ENCODE measurements around the gene VPS16. TPM values are rescaled to one million over a fixed set of nuclear protein-coding genes. Genes with fewer than 3 reads are reported as not detected.

VPS16 gene
- total and polyA plus RNA-seq, 4 donors = 14.5 to 24.3 (median 16.1) TPM

DNA sequence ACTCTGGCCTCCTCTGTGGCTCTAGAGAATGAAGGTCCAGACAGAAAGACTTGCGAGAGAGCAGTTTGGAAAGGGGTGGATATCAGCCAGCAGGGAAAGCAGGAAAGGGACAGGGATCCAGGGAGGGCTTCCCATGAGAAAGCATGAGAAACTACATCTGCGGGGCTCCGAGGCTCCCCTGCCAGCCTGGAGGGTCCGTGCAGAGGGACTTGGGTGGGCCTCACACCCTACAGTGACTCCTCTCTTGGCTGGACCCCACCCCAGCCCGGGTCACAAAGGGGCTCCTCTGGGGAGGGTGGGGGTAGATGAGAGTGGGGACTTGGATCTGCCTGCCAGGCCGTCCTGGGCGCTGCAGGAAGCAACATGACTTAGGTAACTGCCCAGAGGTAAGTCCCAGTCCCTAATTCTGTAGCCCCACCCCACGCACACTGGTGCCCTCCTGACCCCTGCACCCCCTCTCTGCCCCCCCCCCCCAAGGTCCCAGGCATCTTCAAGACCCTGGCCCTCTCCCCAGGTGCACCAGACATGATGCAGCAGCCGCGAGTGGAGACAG lies 24.4 kb upstream of the VPS16 start, which contains the start of gene TMEM239:
Gene TMEM239, plus strand, starts transcription at position 335 of the 553 bp plus-strand sequence. Its CDS starts 191 bp downstream, at position 526.
- Histone ChIP-seq H3K9ac (ENCODE audit: low read depth in 1 of 2, low read length in 2 of 2) (no peak within 1 kb of the TSS), H3K4me3 (ENCODE audit: low read depth in 1 of 3, low read length in 3 of 3) (no peak within 1 kb of the TSS), H3K4me1 (ENCODE audit: control insufficient read depth in 4 of 4, insufficient read depth in 4 of 4, low read length in 3 of 4) (peaks cover 0 to 3% (median 1%) of the 10 kb centered on the region in 4 donors), H3K27me3 (ENCODE audit: control insufficient read depth in 4 of 4, insufficient read depth in 4 of 4, low read length in 3 of 4) (no peaks in the 10 kb centered on the region), H3K9me3 (ENCODE audit: control insufficient read depth in 4 of 4, low read length in 3 of 4) (peaks cover 0 to 1% (median 0%) of the 10 kb centered on the region in 4 donors), H3K27ac (ENCODE audit: low read depth in 1 of 2, low read length in 2 of 2) (no peak within 1 kb of the TSS), H3K36me3 (ENCODE audit: control insufficient read depth in 4 of 4, insufficient read depth in 3 of 4, low read depth in 1 of 4, low read length in 3 of 4) (no peaks in the 10 kb centered on the region)
- no peak for DNase-seq (ENCODE audit: low spot score)
- no peak for TF ChIP-seq YY1 (IDR thresholded peaks at IDR 0.05)
- TF ChIP-seq TAF1 (conservative IDR thresholded peaks at IDR 0.05) = no peak
- TF ChIP-seq GABPA (IDR thresholded peaks at IDR 0.05 in 1 of 2, conservative IDR thresholded peaks at IDR 0.05 in 1 of 2) = no peak
- TF ChIP-seq, protein P1, sequence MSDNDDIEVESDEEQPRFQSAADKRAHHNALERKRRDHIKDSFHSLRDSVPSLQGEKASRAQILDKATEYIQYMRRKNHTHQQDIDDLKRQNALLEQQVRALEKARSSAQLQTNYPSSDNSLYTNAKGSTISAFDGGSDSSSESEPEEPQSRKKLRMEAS (IDR thresholded peaks at IDR 0.05) = no peak
- no peak for TF ChIP-seq SP1 (IDR thresholded peaks at IDR 0.05)
- TF ChIP-seq EGR1 (IDR thresholded peaks at IDR 0.05; ENCODE audit: low read depth in 2 of 2) = no peak
- WGBS = 78% methylated on average over 10 of the region's 10 CpGs

- H3K4me3 ChIP-seq (ENCODE audit: low read depth in 1 of 3, low read length in 3 of 3) = no peak overlapping the region
- H3K36me3 ChIP-seq (ENCODE audit: control insufficient read depth in 4 of 4, insufficient read depth in 3 of 4, low read depth in 1 of 4, low read length in 3 of 4) = no peaks in the 10 kb centered on the region
- no peak for DNase-seq (ENCODE audit: low spot score)
- H3K4me1 ChIP-seq (ENCODE audit: control insufficient read depth in 4 of 4, insufficient read depth in 4 of 4, low read length in 3 of 4) = peaks cover 0 to 3% (median 1%) of the 10 kb centered on the region in 4 donors
- H3K27ac ChIP-seq (ENCODE audit: low read depth in 1 of 2, low read length in 2 of 2) = no peak overlapping the region
- no peaks in the 10 kb centered on the region for H3K27me3 ChIP-seq (ENCODE audit: control insufficient read depth in 4 of 4, insufficient read depth in 4 of 4, low read length in 3 of 4)
- 78% methylated on average over 20 of the region's 20 CpGs for WGBS
- TF ChIP-seq, protein P2, sequence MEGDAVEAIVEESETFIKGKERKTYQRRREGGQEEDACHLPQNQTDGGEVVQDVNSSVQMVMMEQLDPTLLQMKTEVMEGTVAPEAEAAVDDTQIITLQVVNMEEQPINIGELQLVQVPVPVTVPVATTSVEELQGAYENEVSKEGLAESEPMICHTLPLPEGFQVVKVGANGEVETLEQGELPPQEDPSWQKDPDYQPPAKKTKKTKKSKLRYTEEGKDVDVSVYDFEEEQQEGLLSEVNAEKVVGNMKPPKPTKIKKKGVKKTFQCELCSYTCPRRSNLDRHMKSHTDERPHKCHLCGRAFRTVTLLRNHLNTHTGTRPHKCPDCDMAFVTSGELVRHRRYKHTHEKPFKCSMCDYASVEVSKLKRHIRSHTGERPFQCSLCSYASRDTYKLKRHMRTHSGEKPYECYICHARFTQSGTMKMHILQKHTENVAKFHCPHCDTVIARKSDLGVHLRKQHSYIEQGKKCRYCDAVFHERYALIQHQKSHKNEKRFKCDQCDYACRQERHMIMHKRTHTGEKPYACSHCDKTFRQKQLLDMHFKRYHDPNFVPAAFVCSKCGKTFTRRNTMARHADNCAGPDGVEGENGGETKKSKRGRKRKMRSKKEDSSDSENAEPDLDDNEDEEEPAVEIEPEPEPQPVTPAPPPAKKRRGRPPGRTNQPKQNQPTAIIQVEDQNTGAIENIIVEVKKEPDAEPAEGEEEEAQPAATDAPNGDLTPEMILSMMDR (IDR thresholded peaks at IDR 0.05; ENCODE audit: low read depth, low read length, missing input control) = no peak
- TF ChIP-seq HNF4G (IDR thresholded peaks at IDR 0.05) (no peak), JUND (IDR thresholded peaks at IDR 0.05) (no peak), HNF4A (conservative IDR thresholded peaks at IDR 0.05) (no peak), FOXA2 (IDR thresholded peaks at IDR 0.05) (no peak), RXRA (IDR thresholded peaks at IDR 0.05) (no peak), EGR1 (IDR thresholded peaks at IDR 0.05; ENCODE audit: low read depth in 2 of 2) (no peak), NR2F2 (IDR thresholded peaks at IDR 0.05) (no peak), RAD21 (IDR thresholded peaks at IDR 0.05) (no peak), FOXA1 (IDR thresholded peaks at IDR 0.05) (no peak), TAF1 (conservative IDR thresholded peaks at IDR 0.05) (no peak), SP1 (IDR thresholded peaks at IDR 0.05) (no peak), GABPA (IDR thresholded peaks at IDR 0.05 in 1 of 2, conservative IDR thresholded peaks at IDR 0.05 in 1 of 2) (no peak), YY1 (IDR thresholded peaks at IDR 0.05) (no peak)
- TF ChIP-seq, protein P1 (IDR thresholded peaks at IDR 0.05) = no peak
- TF ChIP-seq, protein P3, sequence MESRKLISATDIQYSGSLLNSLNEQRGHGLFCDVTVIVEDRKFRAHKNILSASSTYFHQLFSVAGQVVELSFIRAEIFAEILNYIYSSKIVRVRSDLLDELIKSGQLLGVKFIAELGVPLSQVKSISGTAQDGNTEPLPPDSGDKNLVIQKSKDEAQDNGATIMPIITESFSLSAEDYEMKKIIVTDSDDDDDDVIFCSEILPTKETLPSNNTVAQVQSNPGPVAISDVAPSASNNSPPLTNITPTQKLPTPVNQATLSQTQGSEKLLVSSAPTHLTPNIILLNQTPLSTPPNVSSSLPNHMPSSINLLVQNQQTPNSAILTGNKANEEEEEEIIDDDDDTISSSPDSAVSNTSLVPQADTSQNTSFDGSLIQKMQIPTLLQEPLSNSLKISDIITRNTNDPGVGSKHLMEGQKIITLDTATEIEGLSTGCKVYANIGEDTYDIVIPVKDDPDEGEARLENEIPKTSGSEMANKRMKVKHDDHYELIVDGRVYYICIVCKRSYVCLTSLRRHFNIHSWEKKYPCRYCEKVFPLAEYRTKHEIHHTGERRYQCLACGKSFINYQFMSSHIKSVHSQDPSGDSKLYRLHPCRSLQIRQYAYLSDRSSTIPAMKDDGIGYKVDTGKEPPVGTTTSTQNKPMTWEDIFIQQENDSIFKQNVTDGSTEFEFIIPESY (IDR thresholded peaks at IDR 0.05) = no peak
- TF ChIP-seq, protein P4, sequence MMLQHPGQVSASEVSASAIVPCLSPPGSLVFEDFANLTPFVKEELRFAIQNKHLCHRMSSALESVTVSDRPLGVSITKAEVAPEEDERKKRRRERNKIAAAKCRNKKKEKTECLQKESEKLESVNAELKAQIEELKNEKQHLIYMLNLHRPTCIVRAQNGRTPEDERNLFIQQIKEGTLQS (IDR thresholded peaks at IDR 0.05) = no peak
- TF ChIP-seq, protein P5, sequence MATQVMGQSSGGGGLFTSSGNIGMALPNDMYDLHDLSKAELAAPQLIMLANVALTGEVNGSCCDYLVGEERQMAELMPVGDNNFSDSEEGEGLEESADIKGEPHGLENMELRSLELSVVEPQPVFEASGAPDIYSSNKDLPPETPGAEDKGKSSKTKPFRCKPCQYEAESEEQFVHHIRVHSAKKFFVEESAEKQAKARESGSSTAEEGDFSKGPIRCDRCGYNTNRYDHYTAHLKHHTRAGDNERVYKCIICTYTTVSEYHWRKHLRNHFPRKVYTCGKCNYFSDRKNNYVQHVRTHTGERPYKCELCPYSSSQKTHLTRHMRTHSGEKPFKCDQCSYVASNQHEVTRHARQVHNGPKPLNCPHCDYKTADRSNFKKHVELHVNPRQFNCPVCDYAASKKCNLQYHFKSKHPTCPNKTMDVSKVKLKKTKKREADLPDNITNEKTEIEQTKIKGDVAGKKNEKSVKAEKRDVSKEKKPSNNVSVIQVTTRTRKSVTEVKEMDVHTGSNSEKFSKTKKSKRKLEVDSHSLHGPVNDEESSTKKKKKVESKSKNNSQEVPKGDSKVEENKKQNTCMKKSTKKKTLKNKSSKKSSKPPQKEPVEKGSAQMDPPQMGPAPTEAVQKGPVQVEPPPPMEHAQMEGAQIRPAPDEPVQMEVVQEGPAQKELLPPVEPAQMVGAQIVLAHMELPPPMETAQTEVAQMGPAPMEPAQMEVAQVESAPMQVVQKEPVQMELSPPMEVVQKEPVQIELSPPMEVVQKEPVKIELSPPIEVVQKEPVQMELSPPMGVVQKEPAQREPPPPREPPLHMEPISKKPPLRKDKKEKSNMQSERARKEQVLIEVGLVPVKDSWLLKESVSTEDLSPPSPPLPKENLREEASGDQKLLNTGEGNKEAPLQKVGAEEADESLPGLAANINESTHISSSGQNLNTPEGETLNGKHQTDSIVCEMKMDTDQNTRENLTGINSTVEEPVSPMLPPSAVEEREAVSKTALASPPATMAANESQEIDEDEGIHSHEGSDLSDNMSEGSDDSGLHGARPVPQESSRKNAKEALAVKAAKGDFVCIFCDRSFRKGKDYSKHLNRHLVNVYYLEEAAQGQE (IDR thresholded peaks at IDR 0.05) = no peak
- peaks cover 0 to 1% (median 0%) of the 10 kb centered on the region in 4 donors for H3K9me3 ChIP-seq (ENCODE audit: control insufficient read depth in 4 of 4, low read length in 3 of 4)
- no peak overlapping the region for H3K9ac ChIP-seq (ENCODE audit: low read depth in 1 of 2, low read length in 2 of 2)
These were observed 23.8 kb upstream of the VPS16 start for GRCh38 chr20:2816583-2817340.
